ENCODE data around the gene DYRK3. TPM values are rescaled to one million over a fixed set of nuclear protein-coding genes. Genes with fewer than 3 reads are reported as not detected.

The DYRK3 gene
- total and polyA plus RNA-seq, 9 of the 15 experiments (the other 6 are each of a cell fraction or from before 2014, with no cell fraction given): 4.5 to 33.7 (median 25.7) TPM

DNA sequence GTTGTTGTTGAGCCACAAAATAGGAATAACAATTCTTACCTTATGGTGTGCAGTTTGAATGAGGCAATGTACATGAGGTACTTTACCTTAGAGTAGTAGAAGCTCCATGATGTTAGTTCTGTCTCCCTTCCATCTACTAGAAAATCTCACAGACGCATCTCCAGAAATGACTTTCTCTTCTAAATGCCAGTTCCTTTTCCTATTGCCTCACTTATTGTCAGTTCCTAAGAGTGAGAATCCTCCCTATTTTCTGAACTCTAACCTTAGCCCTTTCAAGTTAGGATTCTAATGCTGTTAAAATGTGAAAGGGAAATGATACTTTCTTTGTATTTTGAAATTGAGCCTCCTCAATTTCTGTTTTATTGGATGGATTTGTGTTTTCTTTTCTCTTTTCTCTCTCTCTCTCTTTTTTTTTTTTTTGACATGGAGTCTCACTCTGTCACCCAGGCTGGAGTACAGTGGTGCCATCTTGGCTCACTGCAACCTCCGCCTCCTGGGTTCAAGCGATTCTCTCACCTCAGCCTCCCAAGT is 30.8 kb downstream of the DYRK3 start (continued):
- TF ChIP-seq, protein P1, sequence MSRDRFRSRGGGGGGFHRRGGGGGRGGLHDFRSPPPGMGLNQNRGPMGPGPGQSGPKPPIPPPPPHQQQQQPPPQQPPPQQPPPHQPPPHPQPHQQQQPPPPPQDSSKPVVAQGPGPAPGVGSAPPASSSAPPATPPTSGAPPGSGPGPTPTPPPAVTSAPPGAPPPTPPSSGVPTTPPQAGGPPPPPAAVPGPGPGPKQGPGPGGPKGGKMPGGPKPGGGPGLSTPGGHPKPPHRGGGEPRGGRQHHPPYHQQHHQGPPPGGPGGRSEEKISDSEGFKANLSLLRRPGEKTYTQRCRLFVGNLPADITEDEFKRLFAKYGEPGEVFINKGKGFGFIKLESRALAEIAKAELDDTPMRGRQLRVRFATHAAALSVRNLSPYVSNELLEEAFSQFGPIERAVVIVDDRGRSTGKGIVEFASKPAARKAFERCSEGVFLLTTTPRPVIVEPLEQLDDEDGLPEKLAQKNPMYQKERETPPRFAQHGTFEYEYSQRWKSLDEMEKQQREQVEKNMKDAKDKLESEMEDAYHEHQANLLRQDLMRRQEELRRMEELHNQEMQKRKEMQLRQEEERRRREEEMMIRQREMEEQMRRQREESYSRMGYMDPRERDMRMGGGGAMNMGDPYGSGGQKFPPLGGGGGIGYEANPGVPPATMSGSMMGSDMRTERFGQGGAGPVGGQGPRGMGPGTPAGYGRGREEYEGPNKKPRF (IDR thresholded peaks at IDR 0.05; ENCODE audit: low read depth, low read length): no peak
- TF ChIP-seq SP1 (CRISPR knock-in tag; IDR thresholded peaks at IDR 0.05): no peak
- TF ChIP-seq, protein P2, sequence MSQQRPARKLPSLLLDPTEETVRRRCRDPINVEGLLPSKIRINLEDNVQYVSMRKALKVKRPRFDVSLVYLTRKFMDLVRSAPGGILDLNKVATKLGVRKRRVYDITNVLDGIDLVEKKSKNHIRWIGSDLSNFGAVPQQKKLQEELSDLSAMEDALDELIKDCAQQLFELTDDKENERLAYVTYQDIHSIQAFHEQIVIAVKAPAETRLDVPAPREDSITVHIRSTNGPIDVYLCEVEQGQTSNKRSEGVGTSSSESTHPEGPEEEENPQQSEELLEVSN (IDR thresholded peaks at IDR 0.05; ENCODE audit: borderline replicate concordance in 1 of 2, extremely low read depth in 1 of 2, insufficient read depth in 1 of 2, insufficient read length in 1 of 2, low read depth in 1 of 2, low read length in 1 of 2, poor library complexity in 1 of 2, severe bottlenecking in 1 of 2): no peak
- TF ChIP-seq SMAD1 (IDR thresholded peaks at IDR 0.05; ENCODE audit: low read depth, low read length, partially characterized antibody): no peak
- TF ChIP-seq CHD4 (IDR thresholded peaks at IDR 0.05; ENCODE audit: insufficient read depth, insufficient replicate concordance, low read depth, low read length, poor library complexity, severe bottlenecking): no peak
- no peak for TF ChIP-seq ZNF589 (CRISPR knock-in tag; IDR thresholded peaks at IDR 0.05; ENCODE audit: low read depth)
